Activated naive CD4-positive, alpha-beta T cell treated with anti-CD3 and anti-CD28 coated beads, Interleukin-2, amount 10 ng/mL, durations not matched to agents 7 days and 5 days (primary cell): Measurements from ENCODE around the gene DEFB124.
"Not testable (repeated sequence)": the region's sequence is repeated elsewhere in the genome, so short reads cannot be mapped to it uniquely, and the experiment has no call there.

ENCODE experiments used
- CTCF ChIA-PET: fragments of 350-600 bp; sonication (Branson Sonifier 250); formaldehyde crosslinking; loops from one replicate; lab custom pipeline; 2021; ENCODE audit warnings: antibody characterized with exemption; lab: Charles Lee
- DNase-seq: peaks from one replicate; pipeline ENCODE4 v3.0.0-alpha.2; 2020
- H3K27ac Mint-ChIP-seq: one replicate; pipeline ENCODE4 v1.8.0; 2021; ENCODE audit warnings: mild to moderate bottlenecking, moderate library complexity, mixed read lengths
- H3K27me3 Mint-ChIP-seq: one replicate; pipeline ENCODE4 v1.8.0; 2021; ENCODE audit warnings: mild to moderate bottlenecking, mixed read lengths
- H3K36me3 Mint-ChIP-seq: one replicate; pipeline ENCODE4 v1.8.0; 2021; ENCODE audit warnings: mixed read lengths
- H3K4me1 Mint-ChIP-seq: one replicate; pipeline ENCODE4 v1.8.0; 2021; ENCODE audit warnings: mixed read lengths
- H3K4me3 Mint-ChIP-seq: one replicate; pipeline ENCODE4 v1.8.0; 2021; ENCODE audit warnings: mild to moderate bottlenecking, moderate library complexity, mixed read lengths
- H3K9me3 Mint-ChIP-seq: one replicate; pipeline ENCODE4 v1.8.0; 2021; ENCODE audit warnings: mixed read lengths

Gene DEFB124

GRCh38 chr20:31475472-31476293 is 756 bp upstream of the DEFB124 start:
- no peak overlapping the region for H3K27ac Mint-ChIP-seq
- H3K36me3 Mint-ChIP-seq: no peaks in the 10 kb centered on the region
- H3K27me3 Mint-ChIP-seq: peaks cover 43% of the 10 kb centered on the region
- no peak overlapping the region for H3K4me3 Mint-ChIP-seq
- H3K4me1 Mint-ChIP-seq: no peaks in the 10 kb centered on the region
- CTCF ChIA-PET: interaction anchor here (1.1 to 3.4 kb wide), 2 partner anchors 20 to 27 kb away, joined by 3 to 12 read pairs; no protein-coding TSS in a partner anchor
- peaks cover 2% of the 10 kb centered on the region for H3K9me3 Mint-ChIP-seq
- DNase-seq: no peak

GRCh38 chr20:31474097-31474436 is 860 bp downstream of the DEFB124 start:
- H3K27ac Mint-ChIP-seq: no peak overlapping the region
- DNase-seq: no peak
- no peaks in the 10 kb centered on the region for H3K36me3 Mint-ChIP-seq
- H3K9me3 Mint-ChIP-seq: peaks cover 2% of the 10 kb centered on the region
- H3K4me3 Mint-ChIP-seq: no peak overlapping the region
- no peaks in the 10 kb centered on the region for H3K4me1 Mint-ChIP-seq
- CTCF ChIA-PET: interaction anchor here (1.3 to 3.4 kb wide), 2 partner anchors 13 to 29 kb away, joined by 6 to 12 read pairs; no protein-coding TSS in a partner anchor
- peaks cover 43% of the 10 kb centered on the region for H3K27me3 Mint-ChIP-seq

GRCh38 chr20:31473331-31474096 is 1.4 kb downstream of the DEFB124 start:
- Mint-ChIP-seq H3K36me3 (no peaks in the 10 kb centered on the region), H3K27me3 (peaks cover 43% of the 10 kb centered on the region), H3K4me1 (no peaks in the 10 kb centered on the region), H3K4me3 (no peak overlapping the region), H3K9me3 (peaks cover 2% of the 10 kb centered on the region), H3K27ac (no peak overlapping the region)
- no peak for DNase-seq
- CTCF ChIA-PET: interaction anchor here (0.6 to 3.4 kb wide), 3 partner anchors 13 to 29 kb away, joined by 3 to 12 read pairs (median 6); no protein-coding TSS in a partner anchor

- no peak overlapping the region for H3K27ac Mint-ChIP-seq
- H3K9me3 Mint-ChIP-seq: peaks cover 2% of the 10 kb centered on the region
- no peak for DNase-seq
- H3K36me3 Mint-ChIP-seq: no peaks in the 10 kb centered on the region
- H3K27me3 Mint-ChIP-seq: peaks cover 40% of the 10 kb centered on the region
- CTCF ChIA-PET: no interaction called here
- no peaks in the 10 kb centered on the region for H3K4me1 Mint-ChIP-seq
- no peak overlapping the region for H3K4me3 Mint-ChIP-seq
These were observed 2.3 kb downstream of the DEFB124 start for GRCh38 chr20:31472395-31473330.

GRCh38 chr20:31470946-31471345 is 4.0 kb downstream of the DEFB124 start:
- DNase-seq, CTCF ChIA-PET, H3K27ac Mint-ChIP-seq, H3K9me3 Mint-ChIP-seq, H3K4me1 Mint-ChIP-seq, H3K36me3 Mint-ChIP-seq, H3K4me3 Mint-ChIP-seq: not testable (repeated sequence)
- H3K27me3 Mint-ChIP-seq: peaks cover 24% of the 10 kb centered on the region

- H3K27ac Mint-ChIP-seq: no peak overlapping the region
- no peak for DNase-seq
- peaks cover 8% of the 10 kb centered on the region for H3K27me3 Mint-ChIP-seq
- CTCF ChIA-PET: interaction anchor here (0.8 kb wide), 1 partner anchor 49 kb away, joined by 3 read pairs; no protein-coding TSS in a partner anchor
- H3K36me3 Mint-ChIP-seq: no peaks in the 10 kb centered on the region
- no peaks in the 10 kb centered on the region for H3K9me3 Mint-ChIP-seq
- H3K4me3 Mint-ChIP-seq: no peak overlapping the region
- H3K4me1 Mint-ChIP-seq: no peaks in the 10 kb centered on the region
These were observed 20.6 kb downstream of the DEFB124 start for GRCh38 chr20:31454361-31454760.

GRCh38 chr20:31452575-31452974 is 22.4 kb downstream of the DEFB124 start:
- Mint-ChIP-seq H3K4me3 (no peak overlapping the region), H3K9me3 (no peaks in the 10 kb centered on the region), H3K27ac (no peak overlapping the region), H3K4me1 (no peaks in the 10 kb centered on the region), H3K27me3 (peaks cover 8% of the 10 kb centered on the region), H3K36me3 (no peaks in the 10 kb centered on the region)
- DNase-seq: no peak
- CTCF ChIA-PET: no interaction called here

GRCh38 chr20:31449511-31450414 is 25.2 kb downstream of the DEFB124 start:
- CTCF ChIA-PET: interaction anchor here (1.2 kb wide), 1 partner anchor 10 kb away, joined by 3 read pairs; no protein-coding TSS in a partner anchor
- no peak overlapping the region for H3K27ac Mint-ChIP-seq
- no peaks in the 10 kb centered on the region for H3K9me3 Mint-ChIP-seq

GRCh38 chr20:31446084-31446819 is 28.7 kb downstream of the DEFB124 start:
- Mint-ChIP-seq H3K27me3 (peaks cover 8% of the 10 kb centered on the region), H3K4me1 (no peaks in the 10 kb centered on the region), H3K9me3 (no peaks in the 10 kb centered on the region), H3K27ac (no peak overlapping the region), H3K4me3 (no peak overlapping the region), H3K36me3 (no peaks in the 10 kb centered on the region)
- no peak for DNase-seq
- CTCF ChIA-PET: no interaction called here

More at GRCh38 chr20:31449511-31450414, 25.2 kb downstream of the DEFB124 start:
- Mint-ChIP-seq H3K27me3 (peaks cover 4% of the 10 kb centered on the region), H3K36me3 (no peaks in the 10 kb centered on the region), H3K4me1 (no peaks in the 10 kb centered on the region), H3K4me3 (no peak overlapping the region)
- no peak for DNase-seq

GRCh38 chr20:31440012-31440659 is 34.8 kb downstream of the DEFB124 start, which contains the start of gene DEFB123:
DEFB123 (plus strand) TSS chr20:31440632; CDS start chr20:31440699, 67 bp downstream.
- Mint-ChIP-seq H3K9me3 (no peaks in the 10 kb centered on the region), H3K36me3 (no peaks in the 10 kb centered on the region), H3K4me1 (no peaks in the 10 kb centered on the region), H3K27me3 (peaks cover 4% of the 10 kb centered on the region), H3K27ac (no peak within 1 kb of the TSS), H3K4me3 (no peak within 1 kb of the TSS)
- no peak for DNase-seq
- CTCF ChIA-PET: interaction anchor here (0.8 to 1.7 kb wide), 3 partner anchors 9 to 63 kb away, joined by 3 to 6 read pairs (median 4); no protein-coding TSS in a partner anchor

- CTCF ChIA-PET: interaction anchor here (1.5 kb wide), 1 partner anchor 10 kb away, joined by 4 read pairs; the partner anchor contains the start of gene DEFB123
- Mint-ChIP-seq H3K36me3 (no peaks in the 10 kb centered on the region), H3K9me3 (no peaks in the 10 kb centered on the region), H3K27ac (no peak overlapping the region), H3K4me3 (no peak overlapping the region), H3K27me3 (no peaks in the 10 kb centered on the region), H3K4me1 (no peaks in the 10 kb centered on the region)
- no peak for DNase-seq
These were observed 44.3 kb downstream of the DEFB124 start for GRCh38 chr20:31430568-31431115.

GRCh38 chr20:31427576-31427975 is 47.4 kb downstream of the DEFB124 start:
- DNase-seq, H3K4me3 Mint-ChIP-seq, CTCF ChIA-PET, H3K9me3 Mint-ChIP-seq, H3K36me3 Mint-ChIP-seq, H3K27ac Mint-ChIP-seq, H3K4me1 Mint-ChIP-seq, H3K27me3 Mint-ChIP-seq: not testable (repeated sequence)
